Stomach (tissue), 9 donors: ENCODE measurements around the gene TMEM132D. TPM values are rescaled to one million over a fixed set of nuclear protein-coding genes. Genes with fewer than 3 reads are reported as not detected.

ENCODE experiments used
- DNase-seq, 2 donors: peaks; one replicate each; pipeline versions ENCODE4 v3.0.0 to v3.0.0-alpha.2; 2013 to 2019
- H3K27ac ChIP-seq, 5 donors: fragments of 200-600 bp in 4 of 5; sonication (generic) in 4 of 5; one replicate each; pipeline ENCODE4 v1.5.1; 2013 to 2019; ENCODE audit warnings: mild to moderate bottlenecking in 1 of 5, moderate library complexity in 1 of 5
- H3K27me3 ChIP-seq, 3 donors: fragments of 200-600 bp; sonication (generic); one replicate each; pipeline ENCODE4 v1.5.1; 2017 to 2019; ENCODE audit warnings: mixed run types in 1 of 3
- H3K36me3 ChIP-seq, 4 donors: fragments of 200-600 bp; sonication (generic); 1 replicate in 3 of 4; 2 replicates in 1 of 4; pipeline ENCODE4 v1.5.1; 2016 to 2019
- H3K4me1 ChIP-seq, 4 donors: fragments of 200-600 bp; sonication (generic); one replicate each; pipeline ENCODE4 v1.5.1; 2016 to 2019
- H3K4me3 ChIP-seq, 4 donors: fragments of 200-600 bp; sonication (generic) in 3 of 4; one replicate each; pipeline ENCODE4 v1.5.1; 2016 to 2019; ENCODE audit warnings: mild to moderate bottlenecking in 1 of 4
- H3K9me3 ChIP-seq, 4 donors: fragments of 200-600 bp; sonication (generic); one replicate each; pipeline ENCODE4 v1.5.1; 2016 to 2019
- EP300 ChIP-seq: sonication (generic); formaldehyde crosslinking; IDR thresholded peaks from one replicate; pipeline ENCODE4 v1.6.1; 2017; ENCODE audit warnings: antibody characterized with exemption
- POLR2A ChIP-seq, 4 donors: fragments of 450-650 bp; IDR thresholded peaks; one replicate each; pipeline ENCODE4 v1.6.1; 2016; ENCODE audit warnings: antibody characterized with exemption in 4 of 4, control low read depth in 2 of 4, mild to moderate bottlenecking in 1 of 4, moderate library complexity in 1 of 4
- POLR2AphosphoS5 ChIP-seq, 3 donors: sonication (generic); formaldehyde crosslinking; IDR thresholded peaks; one replicate each; pipeline ENCODE4 v1.6.1; 2016; ENCODE audit warnings: antibody characterized with exemption in 3 of 3
- WGBS, 5 donors: extraction: QIAGEN DNeasy Blood & Tissue Kit in 3 of 5; methylation state at CpG; one replicate each; pipeline versions ENCODE4 v1.1.5 to v1.1.7; 2013 to 2018; 5-methylcytosine and 5-hydroxymethylcytosine counted together
- intact Hi-C: fragments of 100-400 bp; cut with DNase I; formaldehyde crosslinking; loops from one replicate; pipeline ENCODE4 v1.15.1; 2023; ENCODE audit warnings: low total_unique reads
- polyA plus RNA-seq, 3 donors: library from polyadenylated mRNA; stranded (reverse); fragments of 200-250 nt; gene quantifications; one replicate each; pipeline ENCODE4 v1.2.3, GENCODE V29; 2013
- total RNA-seq, 5 donors: library from RNA; depleted of rRNA; stranded (reverse); fragments of >200 nt; gene quantifications; one replicate each; pipeline versions ENCODE4 v1.1.0 to v1.2.3, GENCODE V29; 2014 to 2016
- TF ChIP-seq, protein P1 (sequence below), 7 experiments: fragments of 450-650 bp in 4 of 7; fragments of 200-600 bp in 3 of 7; sonication (generic) in 3 of 7; IDR thresholded peaks; one replicate each; pipeline ENCODE4 v1.5.1; 2016 to 2019; ENCODE audit warnings: antibody characterized with exemption in 7 of 7, control low read depth in 2 of 7, mild to moderate bottlenecking in 1 of 7
- donor health status: healthy with polysubstance abuse.
- donor health status: Bipolar disorder and iron deficiency.
- donor health status: healthy.

TMEM132D gene
- total and polyA plus RNA-seq, 8 donors: 0.29 to 0.92 TPM; not detected in 6

DNA sequence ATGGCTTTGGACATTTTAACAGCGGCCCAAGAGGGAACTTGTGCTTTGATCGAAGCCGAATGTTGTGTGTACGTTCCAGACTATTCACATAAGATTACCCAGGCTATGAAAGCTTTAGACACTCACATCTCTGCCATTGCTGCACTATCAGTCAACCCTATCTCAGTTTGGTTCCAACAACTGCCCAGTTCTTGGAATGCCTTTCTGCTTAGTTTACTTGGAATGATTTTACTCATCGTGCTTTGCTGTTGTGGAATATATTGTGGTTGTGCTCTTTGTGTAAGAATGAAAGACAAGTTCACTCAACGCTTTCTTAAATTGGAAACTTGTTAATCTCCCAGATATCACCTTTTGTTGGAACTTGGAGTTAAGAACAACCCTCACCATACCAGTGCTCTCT lies 552.3 kb downstream of the TMEM132D start:
- H3K36me3 ChIP-seq: no peaks in the 10 kb centered on the region
- no peak overlapping the region for H3K4me3 ChIP-seq
- 73 to 91% (median 81%) methylated on average over 6 of the region's 6 CpGs for WGBS, 5 donors
- no peak overlapping the region for H3K27ac ChIP-seq
- H3K27me3 ChIP-seq: no peaks in the 10 kb centered on the region
- H3K4me1 ChIP-seq: no peaks in the 10 kb centered on the region
- H3K9me3 ChIP-seq: peaks cover 0 to 3% (median 0%) of the 10 kb centered on the region in 4 donors
- TF ChIP-seq, protein P1, sequence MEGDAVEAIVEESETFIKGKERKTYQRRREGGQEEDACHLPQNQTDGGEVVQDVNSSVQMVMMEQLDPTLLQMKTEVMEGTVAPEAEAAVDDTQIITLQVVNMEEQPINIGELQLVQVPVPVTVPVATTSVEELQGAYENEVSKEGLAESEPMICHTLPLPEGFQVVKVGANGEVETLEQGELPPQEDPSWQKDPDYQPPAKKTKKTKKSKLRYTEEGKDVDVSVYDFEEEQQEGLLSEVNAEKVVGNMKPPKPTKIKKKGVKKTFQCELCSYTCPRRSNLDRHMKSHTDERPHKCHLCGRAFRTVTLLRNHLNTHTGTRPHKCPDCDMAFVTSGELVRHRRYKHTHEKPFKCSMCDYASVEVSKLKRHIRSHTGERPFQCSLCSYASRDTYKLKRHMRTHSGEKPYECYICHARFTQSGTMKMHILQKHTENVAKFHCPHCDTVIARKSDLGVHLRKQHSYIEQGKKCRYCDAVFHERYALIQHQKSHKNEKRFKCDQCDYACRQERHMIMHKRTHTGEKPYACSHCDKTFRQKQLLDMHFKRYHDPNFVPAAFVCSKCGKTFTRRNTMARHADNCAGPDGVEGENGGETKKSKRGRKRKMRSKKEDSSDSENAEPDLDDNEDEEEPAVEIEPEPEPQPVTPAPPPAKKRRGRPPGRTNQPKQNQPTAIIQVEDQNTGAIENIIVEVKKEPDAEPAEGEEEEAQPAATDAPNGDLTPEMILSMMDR (IDR thresholded peaks at IDR 0.05): no peak
- TF ChIP-seq POLR2A (IDR thresholded peaks at IDR 0.05) (no peak), POLR2AphosphoS5 (IDR thresholded peaks at IDR 0.05) (no peak), EP300 (no peak)
- intact Hi-C loops: no loop called here
- DNase-seq: no peak

DNA sequence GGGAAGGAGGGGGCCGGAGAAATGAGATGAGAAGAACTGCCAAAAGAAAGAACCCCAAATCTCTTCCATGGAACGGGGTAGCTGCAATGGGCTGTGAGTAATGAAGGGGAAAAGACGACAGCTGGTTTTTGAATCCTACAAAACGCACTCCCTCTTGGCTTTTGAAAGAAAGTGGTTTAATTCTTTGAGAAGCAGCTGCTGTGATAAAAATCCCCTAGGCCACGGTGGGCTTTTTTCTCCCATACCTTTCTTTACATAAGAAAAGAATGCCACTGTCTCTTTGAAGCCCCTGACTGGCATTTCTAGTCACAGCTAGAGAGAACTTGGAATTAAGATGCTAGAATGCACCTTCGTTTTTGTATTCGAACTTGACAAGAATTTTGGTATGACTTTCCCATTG lies 564.5 kb downstream of the TMEM132D start:
- Histone ChIP-seq H3K4me1 (no peaks in the 10 kb centered on the region), H3K9me3 (peaks cover 0 to 36% (median 11%) of the 10 kb centered on the region in 4 donors), H3K4me3 (no peak overlapping the region), H3K27me3 (no peaks in the 10 kb centered on the region), H3K27ac (no peak overlapping the region), H3K36me3 (no peaks in the 10 kb centered on the region)
- intact Hi-C loops: no loop called here
- TF ChIP-seq POLR2A (IDR thresholded peaks at IDR 0.05) (no peak), POLR2AphosphoS5 (IDR thresholded peaks at IDR 0.05) (no peak), EP300 (no peak)
- TF ChIP-seq, protein P1 (IDR thresholded peaks at IDR 0.05): no peak
- no peak for DNase-seq
- 26 to 47% (median 36%) methylated on average over 7 of the region's 7 CpGs for WGBS, 5 donors

DNA sequence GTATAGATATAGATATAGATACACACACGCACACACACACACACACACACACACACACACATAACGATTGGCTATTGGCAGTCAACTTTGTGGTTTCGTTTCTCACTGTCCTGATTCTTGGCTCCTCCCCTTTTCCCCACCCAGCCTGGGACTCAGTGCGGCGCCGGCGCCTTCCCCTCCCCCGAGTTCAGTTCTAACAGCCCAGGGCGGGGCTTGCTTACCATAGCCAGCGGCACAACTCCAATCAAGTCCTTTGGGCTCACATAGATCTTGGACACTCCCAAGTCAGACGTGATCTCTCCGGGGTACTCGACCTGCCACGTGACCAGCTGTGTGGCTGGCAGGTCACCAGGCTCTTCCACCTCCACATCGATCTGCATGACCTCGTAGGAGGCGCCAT lies 566.4 kb downstream of the TMEM132D start:
- intact Hi-C loops: no loop called here
- no peaks in the 10 kb centered on the region for H3K27me3 ChIP-seq
- H3K36me3 ChIP-seq: no peaks in the 10 kb centered on the region
- no peak overlapping the region for H3K4me3 ChIP-seq
- H3K9me3 ChIP-seq: peaks cover 0 to 33% (median 11%) of the 10 kb centered on the region in 4 donors
- TF ChIP-seq EP300 (no peak), POLR2AphosphoS5 (IDR thresholded peaks at IDR 0.05) (no peak), POLR2A (IDR thresholded peaks at IDR 0.05) (no peak)
- TF ChIP-seq, protein P1 (IDR thresholded peaks at IDR 0.05): no peak
- WGBS, 5 donors: 79 to 91% (median 89%) methylated on average over 17 of the region's 17 CpGs
- H3K27ac ChIP-seq: no peak overlapping the region
- H3K4me1 ChIP-seq: no peaks in the 10 kb centered on the region
- DNase-seq: no peak

DNA sequence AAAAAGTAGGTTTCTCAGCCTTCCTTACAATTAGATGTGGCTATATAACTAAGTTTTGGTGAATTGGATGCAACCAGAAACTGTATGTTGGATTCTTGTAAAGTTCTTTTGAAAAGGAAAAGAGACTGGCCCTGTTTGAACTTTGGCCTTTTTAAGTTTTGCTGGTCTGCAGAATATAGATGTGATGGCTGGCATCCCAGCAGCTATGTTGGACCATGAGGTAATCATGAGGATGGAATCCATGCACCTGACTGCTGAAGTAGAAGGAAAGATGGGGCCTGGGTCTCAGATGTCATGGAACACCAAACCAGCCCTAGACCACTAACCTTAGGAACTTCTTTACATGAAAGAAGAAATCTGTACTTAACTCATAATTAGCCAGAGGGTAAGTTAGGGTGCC lies 568.1 kb downstream of the TMEM132D start:
- Histone ChIP-seq H3K36me3 (no peaks in the 10 kb centered on the region), H3K9me3 (peaks cover 0 to 25% (median 12%) of the 10 kb centered on the region in 4 donors), H3K27me3 (no peaks in the 10 kb centered on the region), H3K4me1 (no peaks in the 10 kb centered on the region), H3K4me3 (no peak overlapping the region), H3K27ac (no peak overlapping the region)
- DNase-seq: no peak
- intact Hi-C loops: no loop called here
- TF ChIP-seq, protein P1 (IDR thresholded peaks at IDR 0.05): no peak
- TF ChIP-seq POLR2AphosphoS5 (IDR thresholded peaks at IDR 0.05): no peak
